Mammary epithelial cell (primary cell): ENCODE measurements around the gene TMEM171.

Experiments
- CTCF ChIP-seq, 2 donors: IDR thresholded peaks in 1 of 2; conservative IDR thresholded peaks in 1 of 2; 2 replicates each; pipeline ENCODE4 v1.5.1; 2011 to 2012; ENCODE audit warnings: inconsistent platforms in 2 of 2, low read length in 2 of 2, mild to moderate bottlenecking in 2 of 2, control low read depth in 1 of 2, low read depth in 1 of 2; ENCODE audit not compliant: insufficient read depth in 1 of 2; ENCODE audit errors: extremely low read depth in 1 of 2
- EZH2 ChIP-seq: IDR thresholded peaks from 2 replicates; pipeline ENCODE4 v1.6.1; 2012; ENCODE audit warnings: low read length, inconsistent platforms, borderline replicate concordance

GRCh38 chr5:73103870-73104299, 16.5 kb upstream of the TMEM171 start:
- no peak for TF ChIP-seq EZH2
- TF ChIP-seq CTCF (conservative IDR thresholded peaks at IDR 0.05 in 1 of 2, IDR thresholded peaks at IDR 0.05 in 1 of 2; ENCODE audit: extremely low read depth in 1 of 2, insufficient read depth in 1 of 2, low read depth in 1 of 2, low read length in 2 of 2): no peak
